Measurements from ENCODE around the gene FKBP1A.

The FKBP1A gene

GRCh38 chr20:1392693-1393506, at the start of gene FKBP1A:
TSS of gene FKBP1A (minus strand) at chr20:1393054. CDS start at chr20:1392998, 56 bp downstream.
- Histone ChIP-seq H3K79me2 (ENCODE audit: low read length) (peaks cover 50% of the 10 kb centered on the region), H4K20me1 (ENCODE audit: insufficient read depth, low read length) (peaks cover 38% of the 10 kb centered on the region), H3K4me3 (ENCODE audit: low read length) (peak within 1 kb of the TSS; percentile 89)

GRCh38 chr20:1442304-1442703, 49.5 kb upstream of the FKBP1A start:
- no peak overlapping the region for H3K27ac ChIP-seq (ENCODE audit: low read length)
- TF ChIP-seq CTCF (IDR thresholded peaks at IDR 0.05; ENCODE audit: low read depth, low read length), result no peak
- TF ChIP-seq EZH2phosphoT487 (IDR thresholded peaks at IDR 0.05; ENCODE audit: low read depth), result no peak
- H3K9ac ChIP-seq (ENCODE audit: low read length), result no peak overlapping the region
- no peaks in the 10 kb centered on the region for H3K4me1 ChIP-seq (ENCODE audit: low read length)
- no peak overlapping the region for H3K4me3 ChIP-seq (ENCODE audit: low read length)
- peaks cover 48% of the 10 kb centered on the region for H3K36me3 ChIP-seq (replicated peaks; ENCODE audit: low read depth, low read length)
- no peak overlapping the region for H3K4me2 ChIP-seq (ENCODE audit: low read length)
- no peaks in the 10 kb centered on the region for H3K79me2 ChIP-seq (ENCODE audit: low read length)
- H2AFZ ChIP-seq (ENCODE audit: low read depth, low read length), result no peak overlapping the region
- no peaks in the 10 kb centered on the region for H3K9me3 ChIP-seq (ENCODE audit: insufficient read depth, low read length)
- H4K20me1 ChIP-seq (ENCODE audit: insufficient read depth, low read length), result no peaks in the 10 kb centered on the region
- H3K27me3 ChIP-seq (ENCODE audit: low read depth, low read length), result no peaks in the 10 kb centered on the region

More at GRCh38 chr20:1392693-1393506, at the start of gene FKBP1A:
- Histone ChIP-seq H2AFZ (ENCODE audit: low read depth, low read length) (peak within 1 kb of the TSS; percentile 69), H3K4me2 (ENCODE audit: low read length) (peak within 1 kb of the TSS; percentile 96), H3K4me1 (ENCODE audit: low read length) (peaks cover 29% of the 10 kb centered on the region), H3K9ac (ENCODE audit: low read length) (peak within 1 kb of the TSS; percentile 83), H3K9me3 (ENCODE audit: insufficient read depth, low read length) (no peaks in the 10 kb centered on the region), H3K27ac (ENCODE audit: low read length) (peak within 1 kb of the TSS; percentile 9; the same call in 1 of the 2 replicates), H3K27me3 (ENCODE audit: low read depth, low read length) (peaks cover 30% of the 10 kb centered on the region), H3K36me3 (replicated peaks; ENCODE audit: low read depth, low read length) (peaks cover 10% of the 10 kb centered on the region)
- TF ChIP-seq EZH2phosphoT487 (IDR thresholded peaks at IDR 0.05; ENCODE audit: low read depth), result no peak
- no peak for TF ChIP-seq CTCF (IDR thresholded peaks at IDR 0.05; ENCODE audit: low read depth, low read length)

- peaks cover 38% of the 10 kb centered on the region for H3K36me3 ChIP-seq (replicated peaks; ENCODE audit: low read depth, low read length)
- no peak overlapping the region for H3K9ac ChIP-seq (ENCODE audit: low read length)
- H3K4me3 ChIP-seq (ENCODE audit: low read length), result no peak overlapping the region
- H3K4me2 ChIP-seq (ENCODE audit: low read length), result no peak overlapping the region
- H4K20me1 ChIP-seq (ENCODE audit: insufficient read depth, low read length), result no peaks in the 10 kb centered on the region
- H3K4me1 ChIP-seq (ENCODE audit: low read length), result no peaks in the 10 kb centered on the region
- no peaks in the 10 kb centered on the region for H3K79me2 ChIP-seq (ENCODE audit: low read length)
- H3K27me3 ChIP-seq (ENCODE audit: low read depth, low read length), result no peaks in the 10 kb centered on the region
- TF ChIP-seq EZH2phosphoT487 (IDR thresholded peaks at IDR 0.05; ENCODE audit: low read depth) (no peak), CTCF (IDR thresholded peaks at IDR 0.05; ENCODE audit: low read depth, low read length) (no peak)
- H3K27ac ChIP-seq (ENCODE audit: low read length), result no peak overlapping the region
- H2AFZ ChIP-seq (ENCODE audit: low read depth, low read length), result no peak overlapping the region
- no peaks in the 10 kb centered on the region for H3K9me3 ChIP-seq (ENCODE audit: insufficient read depth, low read length)
These were observed 48.3 kb upstream of the FKBP1A start for GRCh38 chr20:1441133-1441532.

- Histone ChIP-seq H3K4me3 (ENCODE audit: low read length) (no peak overlapping the region), H3K9ac (ENCODE audit: low read length) (no peak overlapping the region), H3K4me2 (ENCODE audit: low read length) (no peak overlapping the region), H3K27me3 (ENCODE audit: low read depth, low read length) (no peaks in the 10 kb centered on the region), H2AFZ (ENCODE audit: low read depth, low read length) (no peak overlapping the region), H4K20me1 (ENCODE audit: insufficient read depth, low read length) (no peaks in the 10 kb centered on the region), H3K9me3 (ENCODE audit: insufficient read depth, low read length) (no peaks in the 10 kb centered on the region), H3K36me3 (replicated peaks; ENCODE audit: low read depth, low read length) (peaks cover 27% of the 10 kb centered on the region), H3K79me2 (ENCODE audit: low read length) (no peaks in the 10 kb centered on the region), H3K27ac (ENCODE audit: low read length) (no peak overlapping the region), H3K4me1 (ENCODE audit: low read length) (peaks cover 3% of the 10 kb centered on the region)
- no peak for TF ChIP-seq EZH2phosphoT487 (IDR thresholded peaks at IDR 0.05; ENCODE audit: low read depth)
- peak; percentile 67 for TF ChIP-seq CTCF (IDR thresholded peaks at IDR 0.05; ENCODE audit: low read depth, low read length)
These were observed 47.2 kb upstream of the FKBP1A start for GRCh38 chr20:1440024-1440423.

Measured in OCI-LY3 (cell line).